HG03139 (cell line): ENCODE measurements around the gene MGA.

ENCODE experiments used
- ATAC-seq: cut with Tn5 transposase; IDR thresholded peaks from one replicate; pipeline ENCODE4 v1.9.1; 2021; ENCODE audit not compliant: unreplicated experiment

The MGA gene

GRCh38 chr15:41656188-41656587, 4.0 kb upstream of the MGA start:
- ATAC-seq = no peak

DNA sequence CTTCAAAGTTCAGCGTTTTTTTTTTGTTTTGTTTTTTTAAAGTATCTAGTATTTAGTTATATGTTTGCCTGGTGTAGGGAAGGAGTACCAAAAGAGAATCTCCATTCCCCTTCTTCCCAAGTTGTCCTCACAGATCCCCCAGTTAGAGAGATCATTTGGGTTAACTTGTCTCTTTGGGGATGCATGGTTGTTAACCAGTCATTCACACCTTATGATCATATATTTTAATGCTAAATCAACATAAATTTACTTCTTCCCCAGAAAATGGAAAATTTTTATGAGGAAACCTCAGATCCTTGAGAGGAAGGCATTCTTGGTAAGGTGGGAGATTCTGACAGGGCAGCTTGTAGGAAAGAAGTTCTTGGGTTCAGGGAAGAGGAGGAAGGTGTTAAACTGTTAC, 1.5 kb upstream of the MGA start:
- ATAC-seq = no peak

- no peak for ATAC-seq
These were observed 1.0 kb upstream of the MGA start for GRCh38 chr15:41659190-41659589.

- no peak for ATAC-seq
These were observed 360 bp upstream of the MGA start for GRCh38 chr15:41659855-41660234.

DNA sequence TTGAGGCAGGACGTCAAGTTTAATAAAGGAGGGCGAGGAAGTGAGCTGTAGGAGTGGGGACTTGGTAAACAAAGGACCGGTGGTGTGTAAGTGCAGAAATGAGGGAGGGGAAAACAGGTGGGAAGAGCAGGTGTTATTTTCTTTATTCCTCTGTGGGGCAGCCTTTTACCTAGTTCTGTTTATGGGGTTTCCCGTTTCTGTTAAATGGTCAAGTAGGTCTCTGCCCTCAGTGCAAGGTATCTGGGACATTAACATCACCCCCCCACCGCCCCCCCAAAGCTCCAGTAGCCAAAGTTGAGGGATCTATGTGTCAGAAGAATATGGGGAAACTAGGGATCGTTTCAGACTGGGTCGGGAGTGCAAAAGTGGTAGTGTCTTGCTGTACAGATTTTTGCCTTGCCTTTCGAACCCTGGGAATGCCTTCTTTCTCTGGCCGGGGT, 893 bp downstream of the MGA start:
- no peak for ATAC-seq

GRCh38 chr15:41661518-41662225, 1.5 kb downstream of the MGA start:
- ATAC-seq = no peak

DNA sequence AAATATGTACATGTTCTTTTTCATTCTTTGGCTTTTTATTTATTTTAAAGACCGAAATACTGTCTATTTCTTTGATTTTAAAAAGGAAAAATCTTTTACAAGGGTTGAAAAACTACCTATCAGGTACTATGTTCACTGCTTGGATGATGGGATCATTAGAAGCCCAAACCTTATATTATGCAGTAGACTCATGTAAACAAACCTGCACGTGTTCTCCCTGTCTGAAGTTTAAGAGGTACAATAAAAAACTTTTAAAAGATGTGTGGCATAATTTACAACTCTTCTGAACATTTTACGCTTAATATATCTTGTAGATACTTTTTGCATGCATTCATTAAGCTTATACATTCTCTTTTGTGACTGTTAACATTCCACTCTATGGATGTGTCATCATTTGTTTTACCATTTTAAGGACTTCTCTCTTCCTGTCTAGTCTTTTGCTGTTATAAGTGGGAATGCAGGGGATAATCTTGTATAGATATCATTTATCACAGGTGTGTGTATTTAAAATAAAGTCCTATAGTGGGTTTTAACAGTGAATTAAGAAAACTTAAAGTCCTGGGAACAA, 6.2 kb downstream of the MGA start:
- no peak for ATAC-seq

- no peak for ATAC-seq
These were observed 9.5 kb downstream of the MGA start for GRCh38 chr15:41669701-41670100.

DNA sequence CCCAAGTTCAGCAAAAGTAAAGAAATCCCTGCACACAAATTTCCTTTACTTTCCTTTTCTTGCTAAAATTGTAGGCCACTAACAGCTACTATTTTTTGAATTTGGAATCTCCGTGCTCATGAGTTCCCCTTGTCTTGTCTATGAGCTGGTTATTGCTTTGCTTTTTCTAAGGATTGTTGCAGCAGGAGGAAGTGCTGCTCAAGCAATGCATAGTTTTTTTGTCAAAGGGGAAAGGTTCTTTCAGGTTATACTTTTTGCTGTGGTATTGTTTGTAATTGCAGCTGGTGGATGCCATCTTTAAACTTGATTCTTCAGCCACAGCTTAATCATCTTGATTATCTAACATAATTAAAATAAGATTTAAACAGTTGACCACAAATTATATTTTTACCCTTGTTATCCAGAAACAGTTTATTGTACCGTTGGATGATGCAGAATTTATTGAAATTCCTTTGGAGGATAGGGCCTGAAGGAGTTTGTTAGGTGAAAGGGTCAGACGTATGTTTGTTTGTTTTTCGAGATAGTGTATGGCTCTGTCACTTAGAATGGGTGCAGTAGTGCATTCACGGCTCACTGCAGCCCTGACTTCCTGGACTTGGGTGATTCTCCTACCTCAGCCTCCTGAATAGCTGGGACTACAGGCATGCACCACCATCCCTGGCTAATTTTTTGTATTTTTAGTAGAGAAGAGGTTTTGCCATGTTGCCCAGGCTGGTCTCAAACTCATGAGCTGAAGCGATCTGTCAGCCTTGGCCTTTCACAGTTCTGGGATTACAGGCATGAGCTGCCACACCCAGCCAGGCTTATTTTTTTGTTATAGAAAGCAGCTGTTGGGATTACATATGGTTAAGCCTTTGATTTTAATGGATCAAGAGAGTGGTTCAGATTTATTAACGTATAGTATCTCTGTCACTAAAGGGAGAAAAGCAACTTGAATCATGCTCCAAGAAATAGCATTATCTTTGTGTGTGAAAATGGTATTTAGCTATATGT, 11.7 kb downstream of the MGA start:
- ATAC-seq = no peak

DNA sequence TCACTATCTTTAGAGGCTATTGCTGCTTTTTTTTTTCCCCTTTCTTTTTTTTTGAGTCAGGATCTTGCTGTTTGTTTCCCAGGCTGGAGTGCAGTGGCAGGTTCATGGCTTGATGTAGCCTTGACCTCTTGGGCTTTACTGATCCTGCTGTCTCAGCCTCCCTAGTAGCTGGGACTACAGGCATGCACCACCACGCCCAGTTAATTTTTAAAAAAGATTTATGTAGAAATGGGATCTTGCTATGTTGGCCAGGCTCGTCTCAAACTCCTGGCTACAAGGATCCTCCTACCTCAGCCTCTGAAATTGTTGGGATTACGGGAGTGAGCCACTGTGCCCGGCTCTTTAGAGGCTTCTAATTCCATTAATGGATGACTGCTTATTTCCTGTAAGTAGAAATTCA, 15.1 kb downstream of the MGA start:
- no peak for ATAC-seq

- ATAC-seq = no peak
These were observed 18.5 kb downstream of the MGA start for GRCh38 chr15:41678742-41679141.

DNA sequence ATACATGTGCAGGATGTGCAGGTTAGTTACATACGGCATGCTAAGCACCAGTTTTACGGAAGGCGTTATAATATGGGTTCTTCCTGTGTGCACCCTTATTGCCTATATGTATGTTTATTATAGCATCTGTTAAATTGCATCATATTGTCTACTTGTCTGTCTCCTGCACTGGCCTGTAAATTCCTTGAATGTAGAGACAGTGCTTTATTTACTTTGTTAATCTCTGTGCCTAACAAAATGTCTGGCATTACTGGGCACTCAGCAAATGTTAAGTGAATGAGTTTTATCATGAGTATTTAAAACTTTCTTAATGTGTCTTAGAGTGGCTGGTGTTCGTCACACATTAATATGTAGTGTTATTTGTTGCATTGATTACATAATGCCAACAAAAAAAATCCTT, 23.8 kb downstream of the MGA start:
- no peak for ATAC-seq

DNA sequence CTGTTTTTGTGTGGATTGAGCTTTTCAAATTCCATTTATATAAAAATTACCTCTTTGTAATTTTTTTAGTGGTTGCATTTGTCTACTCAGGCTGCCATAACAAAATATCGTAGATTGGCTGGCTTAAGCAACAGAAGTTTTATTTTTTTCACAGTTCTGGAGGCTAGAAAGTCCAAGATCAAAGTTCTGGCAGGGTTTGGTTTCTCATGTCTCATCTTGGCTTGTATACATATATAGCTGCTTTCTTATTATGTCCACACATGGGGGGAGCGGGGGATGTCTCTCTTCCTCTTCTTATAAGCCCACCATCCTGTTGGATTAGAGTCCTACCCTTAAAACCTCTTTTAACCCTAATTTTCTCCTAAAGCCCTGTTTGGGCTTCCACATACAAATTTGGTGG, 28.5 kb downstream of the MGA start:
- ATAC-seq = no peak

GRCh38 chr15:41689083-41689482, 28.9 kb downstream of the MGA start:
- no peak for ATAC-seq

DNA sequence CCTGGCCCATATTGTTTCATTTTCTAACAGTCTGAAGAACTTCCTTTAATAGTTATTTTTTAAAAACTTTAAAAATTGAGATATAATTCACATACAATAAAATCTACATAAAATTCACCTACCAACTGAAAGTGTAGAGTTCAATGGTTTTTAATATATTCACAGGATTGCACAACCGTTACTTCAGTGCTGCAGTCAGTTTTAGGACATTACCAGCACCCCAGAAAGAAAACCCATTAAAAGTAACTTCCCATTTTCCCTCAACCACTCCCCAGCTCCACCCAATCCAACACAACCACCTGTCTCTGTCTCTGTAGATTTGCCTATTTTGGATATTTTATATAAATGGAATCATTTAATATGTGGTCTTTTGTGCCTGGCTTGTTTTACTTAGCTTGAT, 29.6 kb downstream of the MGA start:
- ATAC-seq = no peak

GRCh38 chr15:41690636-41691035, 30.4 kb downstream of the MGA start:
- no peak for ATAC-seq

DNA sequence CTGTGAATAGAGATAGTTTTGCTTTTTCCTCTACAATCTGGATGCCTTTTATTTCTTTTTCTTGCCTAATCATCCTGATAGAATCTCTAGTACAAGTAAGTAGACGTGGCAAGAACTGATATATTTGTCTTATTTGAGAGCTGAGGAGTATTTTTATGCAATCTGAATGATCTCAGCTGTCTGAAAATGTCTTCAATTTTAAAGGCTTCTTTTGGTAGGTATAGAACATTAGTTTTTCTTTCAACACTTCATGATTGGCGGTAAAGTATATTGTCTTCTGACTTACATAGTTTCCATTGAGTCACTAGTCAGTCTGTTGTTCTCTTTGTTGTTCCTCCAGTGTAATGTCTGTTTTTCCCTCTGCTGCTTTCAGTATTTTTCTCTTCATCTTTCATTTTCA, 31.3 kb downstream of the MGA start:
- ATAC-seq = no peak

- ATAC-seq = no peak
These were observed 31.8 kb downstream of the MGA start for GRCh38 chr15:41692049-41692448.

DNA sequence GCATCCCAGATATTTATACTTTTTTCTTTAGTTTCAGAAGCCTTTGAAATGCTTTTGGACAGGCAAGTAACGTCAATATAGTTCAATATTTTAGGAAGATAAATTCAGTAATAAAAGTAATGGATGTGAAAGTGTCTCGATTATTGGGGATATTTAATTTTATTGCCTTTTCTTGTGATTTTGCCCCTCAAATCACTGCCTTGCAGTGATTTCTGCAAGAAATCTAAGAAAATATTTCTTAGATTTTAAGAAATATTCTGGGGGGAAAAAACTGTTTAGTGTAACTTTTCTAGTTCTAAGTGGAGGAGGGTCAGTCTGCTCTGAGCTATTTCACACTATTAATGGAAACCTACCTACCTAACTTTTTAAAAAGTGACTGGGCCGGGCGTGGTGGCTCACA, 33.6 kb downstream of the MGA start:
- ATAC-seq = no peak

DNA sequence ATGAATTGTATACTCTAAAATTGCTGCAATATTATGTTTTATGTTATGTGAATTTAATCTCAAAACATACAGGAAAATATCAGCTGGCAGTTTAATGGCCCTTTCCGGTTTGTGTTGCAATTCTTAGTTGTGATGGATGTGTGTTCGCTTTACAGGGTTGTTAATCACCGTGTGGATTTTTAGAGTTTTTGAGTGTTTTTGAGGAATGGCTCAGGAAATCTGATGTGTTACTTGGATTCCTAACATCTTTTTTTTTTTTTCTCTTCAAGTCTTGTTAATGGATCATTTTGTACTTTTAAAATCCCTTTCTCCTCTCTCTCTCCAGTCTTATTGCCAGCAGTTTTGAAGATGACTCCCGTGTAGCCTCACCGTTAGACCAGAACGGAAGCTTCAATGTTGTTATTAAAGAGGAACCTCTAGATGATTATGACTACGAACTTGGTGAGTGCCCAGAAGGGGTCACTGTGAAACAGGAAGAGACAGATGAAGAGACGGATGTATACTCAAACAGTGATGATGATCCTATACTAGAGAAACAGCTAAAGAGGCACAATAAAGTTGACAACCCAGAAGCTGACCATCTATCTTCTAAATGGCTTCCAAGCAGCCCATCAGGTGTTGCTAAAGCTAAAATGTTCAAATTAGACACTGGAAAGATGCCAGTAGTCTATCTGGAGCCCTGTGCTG, 35.7 kb downstream of the MGA start:
- peak; percentile 92 for ATAC-seq

DNA sequence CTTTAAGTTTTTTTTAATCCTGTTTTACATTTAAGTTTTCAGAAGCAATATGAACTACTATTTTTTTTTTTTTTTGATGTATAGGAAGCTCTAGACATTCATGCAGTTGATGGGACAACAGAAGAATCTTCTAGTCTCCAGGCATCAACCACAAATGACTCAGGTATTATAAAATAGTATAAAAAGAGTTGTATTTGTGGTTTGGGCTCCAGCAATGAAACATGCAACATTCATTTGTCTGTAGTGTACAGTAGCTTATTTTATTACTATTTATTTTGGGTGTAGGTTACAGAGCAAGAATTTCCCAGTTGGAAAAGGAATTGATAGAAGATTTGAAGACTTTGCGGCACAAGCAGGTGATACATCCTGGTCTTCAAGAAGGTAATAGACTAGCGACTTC, 38.6 kb downstream of the MGA start:
- ATAC-seq = no peak
